ENCODE results near the gene COL9A3.

DNA sequence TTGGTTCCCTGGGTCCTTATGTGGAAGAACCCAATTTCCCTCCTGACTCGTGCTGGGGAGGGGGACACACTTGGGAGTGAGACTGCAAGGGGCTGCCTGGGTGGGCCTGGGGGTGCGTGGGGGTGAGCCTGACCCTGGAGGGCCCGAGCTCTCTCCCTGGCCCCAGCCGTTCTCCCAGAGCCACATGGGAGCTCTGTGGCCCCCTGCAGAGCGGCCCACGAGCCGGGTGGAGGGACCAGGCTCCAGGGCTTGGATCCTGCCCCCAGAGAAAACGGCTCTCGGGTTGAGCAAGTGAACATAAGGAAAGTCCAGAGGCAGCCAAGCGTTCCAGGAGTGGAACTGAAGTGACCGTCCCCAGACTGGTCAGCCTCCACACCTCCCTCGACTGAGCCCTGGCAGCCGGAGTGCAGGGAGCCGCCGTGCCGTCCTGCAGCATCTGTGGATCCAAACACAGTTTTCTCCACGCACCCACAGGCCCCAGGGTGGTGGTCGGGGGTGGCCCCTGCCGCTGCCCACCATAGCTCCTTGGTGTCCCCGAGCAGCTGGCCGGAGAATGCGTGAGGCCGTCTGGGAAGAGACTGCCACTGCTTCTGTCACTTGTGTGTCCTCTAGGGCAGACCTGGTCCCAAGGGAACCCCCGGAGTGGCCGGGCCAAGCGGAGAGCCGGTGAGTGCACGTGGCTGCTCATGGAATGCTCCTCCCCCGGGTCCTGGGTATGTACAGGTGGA lies 10.6 kb downstream of the COL9A3 start:
- no peak for TF ChIP-seq POLR2A (IDR thresholded peaks at IDR 0.05; ENCODE audit: low read depth, low read length)
- no peak for TF ChIP-seq POLR2AphosphoS5 (IDR thresholded peaks at IDR 0.05; ENCODE audit: low read depth, low read length)
- no peak for TF ChIP-seq SPI1 (IDR thresholded peaks at IDR 0.05; ENCODE audit: low read depth, low read length)
- no peak for TF ChIP-seq POU2F2 (IDR thresholded peaks at IDR 0.05; ENCODE audit: low read depth, low read length)
- TF ChIP-seq TAF1 (IDR thresholded peaks at IDR 0.05; ENCODE audit: low read depth, low read length): no peak

All from GM12891 (cell line).